Caco-2 (cell line): ENCODE data around the gene ICA1. TPM values are rescaled to one million over a fixed set of nuclear protein-coding genes. Genes with fewer than 3 reads are reported as not detected.

Source experiments
- BruUV-seq: library from RNA; stranded (reverse); fragments of 400-500 nt; replicated peaks from 2 replicates; lab custom pipeline; 2021; lab: Mats Ljungman, UMichigan
- CTCF ChIA-PET: fragments of 300-600 bp; sonication (Branson Sonifier 250); formaldehyde crosslinking; loops from one replicate; lab custom pipeline; 2022; ENCODE audit warnings: antibody characterized with exemption; lab: Charles Lee
- POLR2A ChIA-PET: fragments of 300-600 bp; sonication (Branson Sonifier 250); formaldehyde crosslinking; loops from one replicate; lab custom pipeline; 2022; ENCODE audit warnings: antibody characterized with exemption; lab: Charles Lee
- DNase-seq, 2 experiments: peaks; one replicate each; pipeline versions ENCODE4 v3.0.0 to v3.0.0-alpha.2; 2020 to 2022
- H3K27me3 ChIP-seq: replicated peaks from 2 replicates; pipeline ENCODE4 v1.6.0; 2011; ENCODE audit warnings: low read length; ENCODE audit not compliant: control insufficient read depth, insufficient read depth
- H3K36me3 ChIP-seq: 2 replicates; pipeline ENCODE4 v1.5.1; 2011; ENCODE audit warnings: low read length; ENCODE audit not compliant: control insufficient read depth, insufficient read depth
- H3K4me1 ChIP-seq: fragments of 250-450 bp; sonication (Bioruptor Pico); 2 replicates; pipeline ENCODE4 v1.5.1; 2020; ENCODE audit warnings: mild to moderate bottlenecking
- H3K4me3 ChIP-seq: 2 replicates; pipeline ENCODE4 v1.5.1; 2011; ENCODE audit warnings: low read depth, mild to moderate bottlenecking, control low read depth, low read length
- H3K9me3 ChIP-seq: fragments of 250-450 bp; sonication (Bioruptor Pico); 2 replicates; pipeline ENCODE4 v1.5.1; 2020; ENCODE audit warnings: mild to moderate bottlenecking, moderate library complexity
- H3K27ac Mint-ChIP-seq: one replicate; pipeline ENCODE4 v1.8.0; 2022; ENCODE audit warnings: mixed read lengths; ENCODE audit not compliant: unreplicated experiment
- H3K27me3 Mint-ChIP-seq: one replicate; pipeline ENCODE4 v1.8.0; 2022; ENCODE audit warnings: mixed read lengths; ENCODE audit not compliant: insufficient read depth, unreplicated experiment
- H3K36me3 Mint-ChIP-seq: one replicate; pipeline ENCODE4 v1.8.0; 2022; ENCODE audit warnings: mild to moderate bottlenecking, mixed read lengths; ENCODE audit not compliant: insufficient read depth, unreplicated experiment
- H3K4me1 Mint-ChIP-seq: one replicate; pipeline ENCODE4 v1.8.0; 2022; ENCODE audit warnings: low read depth, mixed read lengths; ENCODE audit not compliant: unreplicated experiment
- H3K4me3 Mint-ChIP-seq: one replicate; pipeline ENCODE4 v1.8.0; 2022; ENCODE audit warnings: mild to moderate bottlenecking, moderate library complexity, mixed read lengths; ENCODE audit not compliant: unreplicated experiment
- H3K9me3 Mint-ChIP-seq: one replicate; pipeline ENCODE4 v1.8.0; 2022; ENCODE audit warnings: mixed read lengths; ENCODE audit not compliant: unreplicated experiment
- intact Hi-C: fragments of 100-400 bp; cut with micrococcal nuclease; formaldehyde crosslinking; loops from one replicate; pipeline ENCODE4 v1.10.0; 2022; ENCODE audit not compliant: unreplicated experiment
- total RNA-seq: library from RNA; stranded (reverse); gene quantifications from 2 replicates; pipeline ENCODE4 v1.2.3, GENCODE V29; 2022
- TF ChIP-seq, protein P1 (sequence below), 2 experiments: fragments of 200-600 bp in 1 of 2; IDR thresholded peaks; 1 replicate in 1 of 2; 2 replicates in 1 of 2; pipeline versions ENCODE4 v1.5.1 to v1.8.0; 2011 to 2022; ENCODE audit warnings: antibody characterized with exemption in 1 of 2, control low read depth in 1 of 2, inconsistent platforms in 1 of 2, low read depth in 1 of 2, low read length in 1 of 2, mild to moderate bottlenecking in 1 of 2, moderate library complexity in 1 of 2; ENCODE audit not compliant: insufficient read depth in 1 of 2, severe bottlenecking in 1 of 2, unreplicated experiment in 1 of 2

Gene ICA1
- total RNA-seq, 1 experiment from 2014 or later: 34.2 TPM

DNA sequence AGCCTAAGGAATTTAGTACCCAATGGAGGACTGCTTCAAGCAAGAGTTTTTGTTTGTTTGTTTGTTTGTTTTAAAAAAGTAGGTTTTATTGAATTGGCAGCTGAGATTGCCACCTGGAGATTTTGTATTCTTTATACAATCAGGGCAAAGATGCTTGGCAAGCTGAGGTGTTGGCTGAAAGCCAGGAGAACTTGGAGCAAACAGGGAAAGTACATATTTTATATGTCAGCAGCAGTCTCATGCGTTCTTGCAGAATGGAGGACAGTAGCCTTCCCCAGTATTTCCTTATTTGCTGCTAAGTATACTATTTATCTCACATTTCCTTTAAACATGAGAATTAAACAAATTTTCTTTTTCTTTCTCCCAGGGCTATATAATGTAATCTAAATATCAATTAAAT is 22.6 kb upstream of the ICA1 start:
- Histone ChIP-seq H3K27me3 (no peaks in the 10 kb centered on the region), H3K4me1 (no peaks in the 10 kb centered on the region), H3K36me3 (no peaks in the 10 kb centered on the region), H3K4me3 (no peak overlapping the region), H3K9me3 (no peaks in the 10 kb centered on the region)
- no peak for DNase-seq
- intact Hi-C loops: no loop called here
- Mint-ChIP-seq H3K36me3 (no peaks in the 10 kb centered on the region), H3K27me3 (no peaks in the 10 kb centered on the region), H3K27ac (no peak overlapping the region), H3K9me3 (no peaks in the 10 kb centered on the region), H3K4me1 (peaks cover 19% of the 10 kb centered on the region), H3K4me3 (no peak overlapping the region)
- ChIA-PET POLR2A (no interaction called here), CTCF (no interaction called here)
- no TSS peak for BruUV-seq
- TF ChIP-seq, protein P1, sequence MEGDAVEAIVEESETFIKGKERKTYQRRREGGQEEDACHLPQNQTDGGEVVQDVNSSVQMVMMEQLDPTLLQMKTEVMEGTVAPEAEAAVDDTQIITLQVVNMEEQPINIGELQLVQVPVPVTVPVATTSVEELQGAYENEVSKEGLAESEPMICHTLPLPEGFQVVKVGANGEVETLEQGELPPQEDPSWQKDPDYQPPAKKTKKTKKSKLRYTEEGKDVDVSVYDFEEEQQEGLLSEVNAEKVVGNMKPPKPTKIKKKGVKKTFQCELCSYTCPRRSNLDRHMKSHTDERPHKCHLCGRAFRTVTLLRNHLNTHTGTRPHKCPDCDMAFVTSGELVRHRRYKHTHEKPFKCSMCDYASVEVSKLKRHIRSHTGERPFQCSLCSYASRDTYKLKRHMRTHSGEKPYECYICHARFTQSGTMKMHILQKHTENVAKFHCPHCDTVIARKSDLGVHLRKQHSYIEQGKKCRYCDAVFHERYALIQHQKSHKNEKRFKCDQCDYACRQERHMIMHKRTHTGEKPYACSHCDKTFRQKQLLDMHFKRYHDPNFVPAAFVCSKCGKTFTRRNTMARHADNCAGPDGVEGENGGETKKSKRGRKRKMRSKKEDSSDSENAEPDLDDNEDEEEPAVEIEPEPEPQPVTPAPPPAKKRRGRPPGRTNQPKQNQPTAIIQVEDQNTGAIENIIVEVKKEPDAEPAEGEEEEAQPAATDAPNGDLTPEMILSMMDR (IDR thresholded peaks at IDR 0.05; ENCODE audit: insufficient read depth in 1 of 2, low read depth in 1 of 2, low read length in 1 of 2, severe bottlenecking in 1 of 2, unreplicated experiment in 1 of 2): no peak

GRCh38 chr7:8283968-8284367 is 22.0 kb upstream of the ICA1 start:
- intact Hi-C loops: no loop called here
- Histone ChIP-seq H3K9me3 (no peaks in the 10 kb centered on the region), H3K4me1 (no peaks in the 10 kb centered on the region), H3K4me3 (no peak overlapping the region), H3K27me3 (no peaks in the 10 kb centered on the region), H3K36me3 (no peaks in the 10 kb centered on the region)
- ChIA-PET POLR2A (no interaction called here), CTCF (no interaction called here)
- Mint-ChIP-seq H3K4me3 (no peak overlapping the region), H3K27me3 (no peaks in the 10 kb centered on the region), H3K36me3 (no peaks in the 10 kb centered on the region), H3K9me3 (no peaks in the 10 kb centered on the region), H3K27ac (no peak overlapping the region), H3K4me1 (peaks cover 19% of the 10 kb centered on the region)
- no TSS peak for BruUV-seq
- DNase-seq: no peak
- TF ChIP-seq, protein P1 (IDR thresholded peaks at IDR 0.05; ENCODE audit: insufficient read depth in 1 of 2, low read depth in 1 of 2, low read length in 1 of 2, severe bottlenecking in 1 of 2, unreplicated experiment in 1 of 2): no peak

GRCh38 chr7:8282871-8283270 is 20.9 kb upstream of the ICA1 start:
- Mint-ChIP-seq H3K9me3 (no peaks in the 10 kb centered on the region), H3K36me3 (no peaks in the 10 kb centered on the region), H3K4me1 (peaks cover 15% of the 10 kb centered on the region), H3K27ac (no peak overlapping the region), H3K4me3 (no peak overlapping the region), H3K27me3 (no peaks in the 10 kb centered on the region)
- Histone ChIP-seq H3K36me3 (no peaks in the 10 kb centered on the region), H3K9me3 (no peaks in the 10 kb centered on the region), H3K27me3 (no peaks in the 10 kb centered on the region), H3K4me3 (no peak overlapping the region), H3K4me1 (no peaks in the 10 kb centered on the region)
- BruUV-seq: no TSS peak
- ChIA-PET CTCF (no interaction called here), POLR2A (no interaction called here)
- TF ChIP-seq, protein P1 (IDR thresholded peaks at IDR 0.05; ENCODE audit: insufficient read depth in 1 of 2, low read depth in 1 of 2, low read length in 1 of 2, severe bottlenecking in 1 of 2, unreplicated experiment in 1 of 2): no peak
- DNase-seq: no peak
- intact Hi-C loops: no loop called here
